ENCODE data around the gene DNAJC7. TPM values are rescaled to one million over a fixed set of nuclear protein-coding genes. Genes with fewer than 3 reads are reported as not detected.

The DNAJC7 gene
- total and polyA plus RNA-seq, 8 donors = 12.3 to 161 (median 70.6) TPM

GRCh38 chr17:41943492-41943891, 73.7 kb downstream of the DNAJC7 start:
- H3K36me3 ChIP-seq = peaks cover 0 to 18% (median 5%) of the 10 kb centered on the region in 4 donors
- H3K9me3 ChIP-seq = no peaks in the 10 kb centered on the region
- H3K4me1 ChIP-seq = no peaks in the 10 kb centered on the region
- intact Hi-C loops (cut with DNase I; ENCODE audit: low total_unique reads) = no loop called here
- 88 to 96% (median 93%) methylated on average over 3 of the region's 3 CpGs for WGBS, 5 donors
- no peak overlapping the region for H3K27ac ChIP-seq
- TF ChIP-seq, protein P1, sequence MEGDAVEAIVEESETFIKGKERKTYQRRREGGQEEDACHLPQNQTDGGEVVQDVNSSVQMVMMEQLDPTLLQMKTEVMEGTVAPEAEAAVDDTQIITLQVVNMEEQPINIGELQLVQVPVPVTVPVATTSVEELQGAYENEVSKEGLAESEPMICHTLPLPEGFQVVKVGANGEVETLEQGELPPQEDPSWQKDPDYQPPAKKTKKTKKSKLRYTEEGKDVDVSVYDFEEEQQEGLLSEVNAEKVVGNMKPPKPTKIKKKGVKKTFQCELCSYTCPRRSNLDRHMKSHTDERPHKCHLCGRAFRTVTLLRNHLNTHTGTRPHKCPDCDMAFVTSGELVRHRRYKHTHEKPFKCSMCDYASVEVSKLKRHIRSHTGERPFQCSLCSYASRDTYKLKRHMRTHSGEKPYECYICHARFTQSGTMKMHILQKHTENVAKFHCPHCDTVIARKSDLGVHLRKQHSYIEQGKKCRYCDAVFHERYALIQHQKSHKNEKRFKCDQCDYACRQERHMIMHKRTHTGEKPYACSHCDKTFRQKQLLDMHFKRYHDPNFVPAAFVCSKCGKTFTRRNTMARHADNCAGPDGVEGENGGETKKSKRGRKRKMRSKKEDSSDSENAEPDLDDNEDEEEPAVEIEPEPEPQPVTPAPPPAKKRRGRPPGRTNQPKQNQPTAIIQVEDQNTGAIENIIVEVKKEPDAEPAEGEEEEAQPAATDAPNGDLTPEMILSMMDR (IDR thresholded peaks at IDR 0.05) = no peak
- TF ChIP-seq EP300 (IDR thresholded peaks at IDR 0.05) (no peak), POLR2AphosphoS5 (IDR thresholded peaks at IDR 0.05) (no peak), POLR2A (IDR thresholded peaks at IDR 0.05) (no peak)
- no peaks in the 10 kb centered on the region for H3K27me3 ChIP-seq
- no peak overlapping the region for H3K4me3 ChIP-seq
- no peak for DNase-seq

GRCh38 chr17:41942626-41943373, 74.4 kb downstream of the DNAJC7 start:
- intact Hi-C loops (cut with DNase I; ENCODE audit: low total_unique reads) = no loop called here
- WGBS, 5 donors = 88 to 97% (median 92%) methylated on average over 8 of the region's 8 CpGs
- H3K27ac ChIP-seq = no peak overlapping the region
- H3K9me3 ChIP-seq = no peaks in the 10 kb centered on the region
- peaks cover 0 to 25% (median 7%) of the 10 kb centered on the region in 4 donors for H3K36me3 ChIP-seq
- peaks cover 0 to 3% (median 0%) of the 10 kb centered on the region in 4 donors for H3K4me1 ChIP-seq
- no peak overlapping the region for H3K4me3 ChIP-seq
- TF ChIP-seq, protein P1 (IDR thresholded peaks at IDR 0.05) = no peak
- no peak for TF ChIP-seq POLR2AphosphoS5 (IDR thresholded peaks at IDR 0.05)
- TF ChIP-seq POLR2A (IDR thresholded peaks at IDR 0.05) = no peak
- no peak for TF ChIP-seq EP300 (IDR thresholded peaks at IDR 0.05)
- DNase-seq = no peak
- H3K27me3 ChIP-seq = no peaks in the 10 kb centered on the region

DNA sequence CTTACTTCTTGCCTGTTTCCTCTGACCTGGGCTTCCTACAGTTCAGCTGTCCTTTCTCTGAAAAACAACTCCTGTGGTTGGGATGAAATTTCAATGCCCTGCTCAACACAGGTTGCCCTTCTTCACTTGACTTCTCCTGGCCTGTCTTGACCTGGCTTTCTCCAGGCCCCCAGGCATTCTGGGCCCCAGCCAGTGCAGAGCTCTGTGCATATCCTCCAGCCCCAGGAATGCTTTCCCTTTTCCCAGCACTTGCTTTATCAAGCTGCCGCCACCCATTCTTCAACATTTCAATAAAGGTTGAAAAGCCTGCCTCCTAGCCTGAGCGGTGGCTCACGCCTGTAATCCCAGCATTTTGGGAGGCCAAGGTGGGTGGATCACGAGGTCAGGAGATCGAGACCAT, 76.1 kb downstream of the DNAJC7 start:
- no peak overlapping the region for H3K4me3 ChIP-seq
- intact Hi-C loops (cut with DNase I; ENCODE audit: low total_unique reads) = no loop called here
- no peak for DNase-seq
- H3K9me3 ChIP-seq = no peaks in the 10 kb centered on the region
- no peaks in the 10 kb centered on the region for H3K27me3 ChIP-seq
- H3K27ac ChIP-seq = no peak overlapping the region
- no peak for TF ChIP-seq EP300 (IDR thresholded peaks at IDR 0.05)
- 82 to 90% (median 89%) methylated on average over 5 of the region's 5 CpGs for WGBS, 5 donors
- H3K36me3 ChIP-seq = peaks cover 0 to 39% (median 9%) of the 10 kb centered on the region in 4 donors
- H3K4me1 ChIP-seq = peaks cover 0 to 4% (median 0%) of the 10 kb centered on the region in 4 donors

DNA sequence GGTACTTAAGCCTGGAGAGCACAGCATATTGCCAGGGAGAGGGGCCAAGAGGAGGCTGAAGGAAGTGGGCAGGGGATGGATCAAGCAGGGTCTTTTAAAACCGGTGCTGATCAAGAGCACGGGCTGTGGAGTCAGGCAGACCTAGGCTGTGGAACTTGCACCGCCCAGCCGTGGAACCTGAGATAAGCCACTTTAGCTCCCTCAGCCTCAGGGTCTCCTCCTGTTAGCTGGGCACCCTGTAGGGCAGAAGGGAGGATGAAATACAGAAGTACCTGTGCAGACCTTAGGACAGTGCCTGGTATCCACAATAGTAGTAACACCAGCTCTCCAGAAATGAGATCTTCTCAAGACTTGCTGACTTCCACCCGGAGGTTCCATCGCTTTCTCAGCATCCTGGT, 77.5 kb downstream of the DNAJC7 start:
- H3K4me3 ChIP-seq = no peak overlapping the region
- TF ChIP-seq EP300 (IDR thresholded peaks at IDR 0.05) (no peak), POLR2AphosphoS5 (IDR thresholded peaks at IDR 0.05) (no peak), POLR2A (IDR thresholded peaks at IDR 0.05) (no peak)
- TF ChIP-seq, protein P1 (IDR thresholded peaks at IDR 0.05) = no peak
- H3K27me3 ChIP-seq = no peaks in the 10 kb centered on the region
- H3K4me1 ChIP-seq = peaks cover 0 to 4% (median 0%) of the 10 kb centered on the region in 4 donors
- intact Hi-C loops (cut with DNase I; ENCODE audit: low total_unique reads) = no loop called here
- H3K27ac ChIP-seq = no peak overlapping the region
- DNase-seq = no peak
- peaks cover 0 to 47% (median 13%) of the 10 kb centered on the region in 4 donors for H3K36me3 ChIP-seq
- H3K9me3 ChIP-seq = no peaks in the 10 kb centered on the region
- 77 to 87% (median 83%) methylated on average over 6 of the region's 6 CpGs for WGBS, 5 donors

Data from stomach (tissue), 9 donors.